Kidney epithelial cell (primary cell): ENCODE data around the gene UBE3C. TPM values are rescaled to one million over a fixed set of nuclear protein-coding genes. Genes with fewer than 3 reads are reported as not detected.

ENCODE experiments used
- DNase-seq: peaks from one replicate; pipeline ENCODE4 v3.0.0-alpha.2; 2010; ENCODE audit warnings: low read depth
- H3K27me3 ChIP-seq: 2 replicates; pipeline ENCODE4 v1.6.0; 2011; ENCODE audit warnings: low read length; ENCODE audit not compliant: control insufficient read depth, insufficient read depth
- H3K36me3 ChIP-seq: 2 replicates; pipeline ENCODE4 v1.5.1; 2011; ENCODE audit warnings: low read length; ENCODE audit not compliant: control insufficient read depth, insufficient read depth
- H3K4me3 ChIP-seq: 2 replicates; pipeline ENCODE4 v1.5.1; 2011; ENCODE audit warnings: low read depth, mild to moderate bottlenecking, control low read depth, low read length
- total RNA-seq: library from RNA; depleted of rRNA; stranded (reverse); fragments of >200 nt; gene quantifications from 2 replicates; pipeline ENCODE4 v1.2.3, GENCODE V29; 2015
- TF ChIP-seq, protein P1 (sequence below): IDR thresholded peaks from 2 replicates; pipeline ENCODE4 v1.5.1; 2011; ENCODE audit warnings: mild to moderate bottlenecking, moderate library complexity, low read length, control low read depth, inconsistent platforms; ENCODE audit not compliant: insufficient read depth, poor library complexity, severe bottlenecking

The UBE3C gene
- total RNA-seq, 1 donor from 2014 or later = 76.9 TPM

GRCh38 chr7:157269341-157270059 is 130.8 kb downstream of the UBE3C start:
- TF ChIP-seq, protein P1, sequence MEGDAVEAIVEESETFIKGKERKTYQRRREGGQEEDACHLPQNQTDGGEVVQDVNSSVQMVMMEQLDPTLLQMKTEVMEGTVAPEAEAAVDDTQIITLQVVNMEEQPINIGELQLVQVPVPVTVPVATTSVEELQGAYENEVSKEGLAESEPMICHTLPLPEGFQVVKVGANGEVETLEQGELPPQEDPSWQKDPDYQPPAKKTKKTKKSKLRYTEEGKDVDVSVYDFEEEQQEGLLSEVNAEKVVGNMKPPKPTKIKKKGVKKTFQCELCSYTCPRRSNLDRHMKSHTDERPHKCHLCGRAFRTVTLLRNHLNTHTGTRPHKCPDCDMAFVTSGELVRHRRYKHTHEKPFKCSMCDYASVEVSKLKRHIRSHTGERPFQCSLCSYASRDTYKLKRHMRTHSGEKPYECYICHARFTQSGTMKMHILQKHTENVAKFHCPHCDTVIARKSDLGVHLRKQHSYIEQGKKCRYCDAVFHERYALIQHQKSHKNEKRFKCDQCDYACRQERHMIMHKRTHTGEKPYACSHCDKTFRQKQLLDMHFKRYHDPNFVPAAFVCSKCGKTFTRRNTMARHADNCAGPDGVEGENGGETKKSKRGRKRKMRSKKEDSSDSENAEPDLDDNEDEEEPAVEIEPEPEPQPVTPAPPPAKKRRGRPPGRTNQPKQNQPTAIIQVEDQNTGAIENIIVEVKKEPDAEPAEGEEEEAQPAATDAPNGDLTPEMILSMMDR = no peak
- H3K4me3 ChIP-seq = no peak overlapping the region
- H3K36me3 ChIP-seq = no peaks in the 10 kb centered on the region
- no peak for DNase-seq
- no peaks in the 10 kb centered on the region for H3K27me3 ChIP-seq

DNA sequence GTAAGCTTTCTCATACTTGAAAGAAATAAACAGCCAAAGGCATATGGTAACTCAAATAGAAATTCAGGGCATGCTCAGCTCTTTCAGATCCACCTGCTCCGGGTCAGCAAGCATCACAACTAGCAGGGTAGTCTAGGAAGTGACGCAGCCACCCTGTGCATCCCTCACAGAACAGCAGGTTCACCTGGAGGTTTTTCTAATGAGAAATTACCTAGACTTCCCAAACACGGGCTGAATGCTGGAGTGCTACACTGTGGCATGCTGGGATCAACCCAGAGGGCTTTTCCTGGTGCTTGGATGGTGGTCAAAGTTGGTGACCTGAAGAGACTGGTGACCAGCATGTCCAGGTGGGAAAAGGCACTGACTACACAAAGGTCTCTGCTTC is 131.3 kb downstream of the UBE3C start:
- Histone ChIP-seq H3K27me3 (no peaks in the 10 kb centered on the region), H3K36me3 (no peaks in the 10 kb centered on the region), H3K4me3 (no peak overlapping the region)
- no peak for DNase-seq
- TF ChIP-seq, protein P1 = no peak

- TF ChIP-seq, protein P1 = no peak
- H3K36me3 ChIP-seq = no peaks in the 10 kb centered on the region
- no peaks in the 10 kb centered on the region for H3K27me3 ChIP-seq
- no peak for DNase-seq
- no peak overlapping the region for H3K4me3 ChIP-seq
Measured at GRCh38 chr7:157271315-157271990, 132.7 kb downstream of the UBE3C start.

- Histone ChIP-seq H3K4me3 (no peak overlapping the region), H3K27me3 (no peaks in the 10 kb centered on the region), H3K36me3 (no peaks in the 10 kb centered on the region)
- TF ChIP-seq, protein P1 = no peak
- DNase-seq = peak; percentile 93
Measured at GRCh38 chr7:157271991-157272324, 133.2 kb downstream of the UBE3C start.

- no peaks in the 10 kb centered on the region for H3K36me3 ChIP-seq
- H3K4me3 ChIP-seq = no peak overlapping the region
- DNase-seq = no peak
- H3K27me3 ChIP-seq = no peaks in the 10 kb centered on the region
- TF ChIP-seq, protein P1 = no peak
Measured at GRCh38 chr7:157272351-157273207, 133.9 kb downstream of the UBE3C start.
